Measurements from ENCODE around the gene DIDO1.

DIDO1 gene

DNA sequence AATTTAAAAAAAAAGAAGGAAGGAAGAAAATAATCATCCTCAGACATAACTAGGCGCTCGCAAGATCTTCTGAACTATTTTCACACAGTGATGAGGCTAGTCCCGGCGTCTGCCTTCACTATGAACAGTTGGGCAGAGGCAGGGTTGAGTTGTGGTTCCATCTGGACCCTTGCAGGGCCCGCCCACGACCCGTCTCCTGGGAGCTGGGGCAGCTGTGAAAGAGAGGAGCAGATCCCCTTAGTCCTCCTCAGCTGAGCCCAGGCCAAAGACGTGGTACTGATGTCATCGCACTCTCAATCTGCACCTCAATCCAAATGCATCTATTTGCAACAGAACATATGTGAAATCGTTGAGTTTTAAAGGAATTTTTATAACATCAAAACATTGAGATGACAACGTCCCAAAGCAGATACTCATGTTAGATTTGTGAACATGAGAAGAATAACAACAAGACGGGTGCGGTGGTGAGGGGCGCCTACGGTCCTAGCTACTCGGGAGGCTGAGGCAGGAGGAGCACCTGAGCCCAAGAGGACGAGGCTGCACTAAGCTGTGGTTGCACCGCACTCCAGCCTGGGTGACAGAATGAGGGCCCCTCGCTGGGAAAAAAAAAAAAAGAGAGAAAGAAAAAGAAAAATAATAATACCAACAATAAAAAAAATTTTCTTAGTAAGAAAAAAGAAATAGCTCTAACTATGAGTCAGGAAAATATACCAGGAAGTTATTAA is 80.0 kb downstream of the DIDO1 start:
- DNase-seq = no peak

DNA sequence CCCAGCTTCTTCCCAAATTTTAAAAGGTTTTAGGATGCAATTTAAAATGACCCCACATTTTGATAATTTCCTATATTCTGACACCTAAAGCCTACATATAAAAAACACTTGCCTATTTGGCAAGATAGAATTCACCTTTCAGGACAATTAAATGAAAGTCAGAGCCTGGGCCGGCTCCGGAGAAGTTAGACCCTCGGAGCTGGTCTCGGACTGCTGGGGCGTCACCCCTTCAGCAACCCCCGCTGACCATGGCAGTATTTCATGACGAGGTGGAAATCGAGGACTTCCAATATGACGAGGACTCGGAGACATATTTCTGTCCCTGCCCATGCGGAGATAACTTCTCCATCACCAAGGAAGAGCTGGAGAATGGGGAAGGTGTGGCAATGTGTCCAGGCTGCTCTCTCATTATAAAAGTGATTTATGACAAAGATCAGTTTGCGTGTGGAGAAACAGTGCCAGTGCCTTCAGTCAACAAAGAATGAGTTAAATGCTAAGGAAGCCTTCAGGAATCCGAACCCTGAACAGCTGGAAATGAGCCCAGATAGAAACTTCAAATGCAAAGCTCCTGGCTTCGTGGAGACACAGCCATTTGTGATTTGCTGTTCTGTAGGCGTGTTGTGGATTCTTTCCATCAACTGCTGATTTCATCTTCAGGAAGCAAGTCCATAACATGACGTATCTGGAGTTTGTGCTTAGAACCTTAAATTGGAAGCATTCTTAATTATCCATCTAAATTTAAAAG is 80.7 kb downstream of the DIDO1 start:
- no peak for DNase-seq

GRCh38 chr20:62844182-62844581 is 82.1 kb downstream of the DIDO1 start:
- DNase-seq = no peak

DNA sequence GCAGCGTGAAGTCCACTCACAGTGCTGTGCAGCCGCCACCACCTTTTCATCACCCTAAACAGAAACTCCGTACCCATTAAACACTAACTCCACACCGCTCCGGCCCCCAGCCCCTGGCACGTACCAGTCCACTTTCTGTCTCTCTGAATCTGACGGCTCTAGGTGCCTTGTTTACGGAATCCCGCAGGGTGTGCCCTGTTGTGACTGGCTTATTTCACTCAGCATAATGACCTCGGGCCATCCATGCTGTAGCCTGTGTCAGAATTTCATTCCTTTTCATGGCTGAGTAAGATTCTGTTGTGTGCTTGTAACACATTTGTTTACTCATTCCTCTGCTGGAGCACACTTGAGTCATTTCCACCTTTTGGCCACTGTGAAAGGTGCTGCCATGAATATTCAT is 82.6 kb downstream of the DIDO1 start:
- DNase-seq = no peak

GRCh38 chr20:62841705-62842212 is 84.5 kb downstream of the DIDO1 start:
- DNase-seq = no peak

- no peak for DNase-seq
Measured at GRCh38 chr20:62840244-62841197, 85.8 kb downstream of the DIDO1 start.

- DNase-seq = no peak
Measured at GRCh38 chr20:62839816-62840215, 86.5 kb downstream of the DIDO1 start.

- no peak for DNase-seq
Measured at GRCh38 chr20:62839261-62839660, 87.0 kb downstream of the DIDO1 start.

DNA sequence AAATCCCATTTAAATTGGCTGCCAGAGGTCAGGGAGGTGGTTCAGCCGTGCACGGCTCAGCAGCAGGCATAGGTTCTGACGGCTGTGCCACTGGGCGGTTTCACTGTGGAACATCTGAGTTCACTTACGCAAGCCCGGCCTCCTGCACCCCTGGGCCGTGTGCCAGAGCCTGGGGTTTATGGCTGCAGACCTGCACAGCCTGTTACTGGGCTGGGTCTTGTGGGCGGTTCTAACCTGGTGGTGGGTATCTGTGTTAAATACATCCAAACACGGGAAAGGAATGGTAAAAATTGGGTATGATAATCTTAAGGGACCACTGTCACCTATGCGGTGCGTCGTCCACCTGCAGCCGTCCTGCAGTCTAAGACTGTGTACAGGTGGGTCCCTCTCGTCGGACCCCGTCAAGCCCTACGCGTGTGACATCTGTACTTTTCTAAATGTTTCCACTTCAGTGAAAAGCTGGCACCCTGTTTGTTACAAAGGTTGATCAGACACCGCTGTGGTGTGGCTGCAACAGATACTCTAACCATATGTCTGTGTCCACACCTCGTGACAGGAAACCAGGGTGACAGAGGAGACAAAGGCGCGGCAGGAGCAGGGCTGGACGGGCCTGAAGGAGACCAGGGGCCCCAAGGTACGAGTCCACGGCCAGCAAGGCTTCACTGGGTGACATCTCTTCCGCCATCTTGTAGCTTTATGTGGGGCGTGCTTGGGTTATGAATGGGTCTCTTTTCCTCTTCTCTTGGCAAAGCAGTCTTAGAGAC is 88.0 kb downstream of the DIDO1 start:
- no peak for DNase-seq

DNA sequence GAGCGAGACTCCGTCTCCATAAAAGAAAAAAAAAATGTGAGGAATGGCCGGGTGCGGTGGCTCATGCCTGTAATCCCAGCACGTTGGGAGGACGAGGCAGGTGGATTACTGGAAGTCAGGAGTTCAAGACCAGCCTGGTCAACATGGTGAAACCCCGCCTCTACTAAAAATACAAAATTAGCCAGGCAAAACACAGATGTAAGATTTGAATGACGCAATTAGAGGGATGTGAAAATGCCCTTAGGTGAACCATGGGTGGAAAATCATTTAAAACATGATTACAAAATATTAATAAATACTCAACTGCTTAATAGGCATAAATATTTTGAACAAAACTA is 88.5 kb downstream of the DIDO1 start:
- DNase-seq = no peak

- no peak for DNase-seq
Measured at GRCh38 chr20:62836967-62837490, 89.3 kb downstream of the DIDO1 start.

GRCh38 chr20:62835931-62836861 is 90.1 kb downstream of the DIDO1 start:
- no peak for DNase-seq

DNA sequence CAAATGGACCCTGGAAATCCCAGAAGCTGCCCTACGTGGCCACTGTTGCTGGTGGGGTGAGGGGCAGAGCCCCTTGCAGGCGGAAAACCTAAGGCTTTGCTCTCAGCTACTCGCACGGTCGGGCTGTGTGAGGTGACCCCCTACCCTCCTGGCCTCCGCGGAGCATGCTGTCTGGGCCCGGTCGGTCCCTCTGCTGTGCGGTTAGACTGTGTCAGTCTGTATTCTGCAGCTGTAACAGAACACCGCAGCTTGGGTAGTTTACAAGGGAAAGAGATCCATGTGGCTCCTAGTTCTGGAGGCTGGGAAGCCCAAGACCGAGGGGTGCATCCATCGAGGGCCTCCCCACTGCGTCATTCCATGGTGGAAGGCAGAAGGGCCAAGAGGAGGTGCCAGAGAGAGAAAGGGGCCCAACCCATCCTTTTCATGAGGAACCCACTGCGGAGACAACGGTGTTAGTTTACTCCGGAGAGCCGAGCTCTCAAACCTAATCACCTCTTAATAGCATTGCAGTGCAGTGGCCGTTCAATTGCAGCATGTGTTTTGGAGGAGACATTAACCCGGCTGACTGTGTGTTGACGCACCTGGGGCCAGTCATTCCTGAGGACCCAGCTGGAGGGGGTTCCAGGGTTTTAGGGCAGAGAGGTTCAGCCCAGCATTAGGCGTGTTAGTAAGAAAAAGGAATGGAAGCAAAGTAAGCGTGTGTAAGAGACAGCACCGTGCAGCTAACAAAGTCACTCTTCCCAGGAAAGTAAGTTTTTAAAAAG is 91.2 kb downstream of the DIDO1 start:
- no peak for DNase-seq

DNA sequence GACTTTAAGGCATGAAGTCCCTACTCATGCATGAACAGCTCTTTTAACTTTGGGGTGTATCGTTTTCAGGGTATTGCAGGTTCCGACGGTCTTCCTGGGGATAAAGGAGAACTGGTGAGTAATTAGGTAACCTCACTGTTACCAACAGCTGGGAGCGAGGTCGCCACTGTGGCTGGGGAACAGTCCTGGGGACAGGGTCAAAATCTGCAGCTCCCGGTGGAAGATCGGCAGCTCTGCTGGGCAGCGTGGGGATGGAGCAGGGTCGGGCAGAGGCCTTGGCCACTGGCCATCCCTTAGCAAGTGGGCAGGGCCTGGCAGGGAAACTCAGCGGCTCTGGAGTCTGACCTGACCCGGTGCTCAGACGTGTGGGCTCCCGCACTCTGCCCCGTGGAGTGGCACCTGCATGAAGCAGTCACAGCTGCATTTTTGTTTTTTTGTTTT is 93.3 kb downstream of the DIDO1 start:
- DNase-seq = no peak

DNA sequence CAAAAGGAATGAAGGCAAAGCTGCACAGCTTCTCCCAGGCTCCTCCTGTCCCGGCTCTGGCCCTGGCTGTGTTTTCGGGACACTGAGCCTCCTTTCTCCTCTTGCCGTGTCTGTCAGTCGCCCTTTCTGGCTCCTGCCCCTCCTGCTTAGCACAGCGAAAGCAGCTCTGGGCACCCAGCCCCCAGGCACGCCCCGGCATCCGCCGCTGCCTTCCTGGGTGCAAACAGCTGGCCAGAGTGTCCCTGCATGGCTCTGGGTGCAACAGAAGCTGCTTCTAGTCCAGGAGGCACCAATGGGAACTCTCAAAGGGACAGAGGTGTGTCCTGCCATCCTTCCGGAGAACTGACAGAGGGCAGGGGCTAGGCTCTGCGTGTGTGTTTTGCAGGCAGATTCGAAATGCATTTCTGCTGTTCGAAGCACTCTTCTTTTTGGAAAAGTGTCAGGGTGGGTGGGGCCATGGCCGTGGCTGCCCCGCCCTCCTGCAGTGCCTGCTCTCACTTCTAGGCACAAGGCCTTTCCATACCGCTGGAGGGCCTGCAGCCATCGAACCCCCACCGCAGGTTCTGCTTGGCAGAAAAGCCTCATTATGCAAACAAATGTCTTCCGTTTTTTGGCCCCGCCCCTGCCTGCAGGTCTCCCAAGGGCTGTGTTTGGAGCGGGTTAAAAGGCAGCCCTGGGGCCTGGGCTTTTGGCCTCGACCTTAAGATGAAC is 93.9 kb downstream of the DIDO1 start:
- DNase-seq = peak; percentile 44

- no peak for DNase-seq
Measured at GRCh38 chr20:62831854-62832211, 94.5 kb downstream of the DIDO1 start.

- no peak for DNase-seq
Measured at GRCh38 chr20:62831361-62831788, 94.9 kb downstream of the DIDO1 start.

- no peak for DNase-seq
Measured at GRCh38 chr20:62830821-62831220, 95.5 kb downstream of the DIDO1 start.

- DNase-seq = no peak
Measured at GRCh38 chr20:62830251-62830650, 96.1 kb downstream of the DIDO1 start.

Measured in DMS79 (cell line).